Activated T-helper 17 cell treated with anti-CD3 and anti-CD28 coated beads, Interleukin-2, amount 50 U/mL, for 72 hours (primary cell): ENCODE data around the gene SNTG2. TPM values are rescaled to one million over a fixed set of nuclear protein-coding genes. Genes with fewer than 3 reads are reported as not detected.
A peak's percentile ranks its signal among the peaks of the same experiment; 100 is the strongest.
"Not testable (repeated sequence)": the region's sequence is repeated elsewhere in the genome, so short reads cannot be mapped to it uniquely, and the experiment has no call there.

Experiments
- ATAC-seq: fragments of 150-1000 bp; cut with Tn5 transposase; replicated peaks from 2 replicates; pipeline ENCODE4 v1.10.0; 2021; ENCODE audit warnings: mild to moderate bottlenecking, moderate library complexity
- H3K27ac Mint-ChIP-seq: one replicate; pipeline ENCODE4 v1.8.0; 2022; ENCODE audit warnings: mixed read lengths
- H3K27me3 Mint-ChIP-seq: one replicate; pipeline ENCODE4 v1.8.0; 2022; ENCODE audit warnings: mixed read lengths
- H3K36me3 Mint-ChIP-seq: one replicate; pipeline ENCODE4 v1.8.0; 2022; ENCODE audit warnings: low read depth, mild to moderate bottlenecking, mixed read lengths
- H3K4me1 Mint-ChIP-seq: one replicate; pipeline ENCODE4 v1.8.0; 2022; ENCODE audit warnings: mixed read lengths
- H3K4me3 Mint-ChIP-seq: one replicate; pipeline ENCODE4 v1.8.0; 2022; ENCODE audit warnings: mild to moderate bottlenecking, mixed read lengths
- H3K9me3 Mint-ChIP-seq: one replicate; pipeline ENCODE4 v1.8.0; 2022; ENCODE audit warnings: mixed read lengths
- total RNA-seq, 2 donors: library from RNA; stranded (reverse); gene quantifications; one replicate each; pipeline ENCODE4 v1.2.3, GENCODE V29; 2022

Gene SNTG2
- under 1 TPM; 0.17 to 0.50 TPM for total RNA-seq

GRCh38 chr2:950080-950966 is at the start of gene SNTG2:
TSS of gene SNTG2 (plus strand) at chr2:950849. CDS start at chr2:950997, 148 bp downstream.
- no peaks in the 10 kb centered on the region for H3K9me3 Mint-ChIP-seq
- peaks cover 5% of the 10 kb centered on the region for H3K36me3 Mint-ChIP-seq
- H3K4me3 Mint-ChIP-seq: peak within 1 kb of the TSS; percentile 72
- peak; percentile 67 for ATAC-seq
- H3K27ac Mint-ChIP-seq: no peak within 1 kb of the TSS
- peaks cover 18% of the 10 kb centered on the region for H3K27me3 Mint-ChIP-seq
- H3K4me1 Mint-ChIP-seq: peaks cover 17% of the 10 kb centered on the region

GRCh38 chr2:902584-902983 is 48.1 kb upstream of the SNTG2 start:
- Mint-ChIP-seq H3K36me3 (no peaks in the 10 kb centered on the region), H3K9me3 (no peaks in the 10 kb centered on the region), H3K4me1 (no peaks in the 10 kb centered on the region), H3K4me3 (no peak overlapping the region), H3K27me3 (no peaks in the 10 kb centered on the region), H3K27ac (no peak overlapping the region)
- no peak for ATAC-seq

GRCh38 chr2:903223-903900 is 47.3 kb upstream of the SNTG2 start:
- ATAC-seq: no peak
- no peaks in the 10 kb centered on the region for H3K27me3 Mint-ChIP-seq
- no peaks in the 10 kb centered on the region for H3K4me1 Mint-ChIP-seq
- no peak overlapping the region for H3K4me3 Mint-ChIP-seq
- H3K27ac Mint-ChIP-seq: no peak overlapping the region
- no peaks in the 10 kb centered on the region for H3K36me3 Mint-ChIP-seq
- no peaks in the 10 kb centered on the region for H3K9me3 Mint-ChIP-seq

GRCh38 chr2:904246-905024 is 46.2 kb upstream of the SNTG2 start:
- no peak for ATAC-seq
- H3K9me3 Mint-ChIP-seq: no peaks in the 10 kb centered on the region
- H3K36me3 Mint-ChIP-seq: no peaks in the 10 kb centered on the region
- H3K27me3 Mint-ChIP-seq: no peaks in the 10 kb centered on the region
- no peak overlapping the region for H3K4me3 Mint-ChIP-seq
- no peak overlapping the region for H3K27ac Mint-ChIP-seq
- H3K4me1 Mint-ChIP-seq: no peaks in the 10 kb centered on the region

- ATAC-seq: no peak
- no peaks in the 10 kb centered on the region for H3K36me3 Mint-ChIP-seq
- no peaks in the 10 kb centered on the region for H3K9me3 Mint-ChIP-seq
- no peaks in the 10 kb centered on the region for H3K4me1 Mint-ChIP-seq
- no peak overlapping the region for H3K4me3 Mint-ChIP-seq
- no peaks in the 10 kb centered on the region for H3K27me3 Mint-ChIP-seq
- H3K27ac Mint-ChIP-seq: no peak overlapping the region
Observed at GRCh38 chr2:905091-905832, 45.4 kb upstream of the SNTG2 start.

- no peaks in the 10 kb centered on the region for H3K9me3 Mint-ChIP-seq
- no peak for ATAC-seq
- H3K36me3 Mint-ChIP-seq: no peaks in the 10 kb centered on the region
- H3K27me3 Mint-ChIP-seq: no peaks in the 10 kb centered on the region
- no peak overlapping the region for H3K4me3 Mint-ChIP-seq
- no peak overlapping the region for H3K27ac Mint-ChIP-seq
- H3K4me1 Mint-ChIP-seq: no peaks in the 10 kb centered on the region
Observed at GRCh38 chr2:905833-906140, 44.9 kb upstream of the SNTG2 start.

GRCh38 chr2:907706-908105 is 42.9 kb upstream of the SNTG2 start:
- no peaks in the 10 kb centered on the region for H3K36me3 Mint-ChIP-seq
- ATAC-seq: no peak
- H3K9me3 Mint-ChIP-seq: no peaks in the 10 kb centered on the region
- no peaks in the 10 kb centered on the region for H3K27me3 Mint-ChIP-seq
- no peak overlapping the region for H3K27ac Mint-ChIP-seq
- H3K4me1 Mint-ChIP-seq: no peaks in the 10 kb centered on the region
- no peak overlapping the region for H3K4me3 Mint-ChIP-seq

- Mint-ChIP-seq H3K4me3 (no peak overlapping the region), H3K4me1 (no peaks in the 10 kb centered on the region), H3K9me3 (no peaks in the 10 kb centered on the region), H3K36me3 (no peaks in the 10 kb centered on the region), H3K27ac (no peak overlapping the region), H3K27me3 (no peaks in the 10 kb centered on the region)
- no peak for ATAC-seq
Observed at GRCh38 chr2:908568-908967, 42.1 kb upstream of the SNTG2 start.

- ATAC-seq, H3K27me3 Mint-ChIP-seq, H3K4me3 Mint-ChIP-seq, H3K36me3 Mint-ChIP-seq, H3K9me3 Mint-ChIP-seq, H3K4me1 Mint-ChIP-seq, H3K27ac Mint-ChIP-seq: not testable (repeated sequence)
Observed at GRCh38 chr2:909764-910379, 40.8 kb upstream of the SNTG2 start.

- H3K27me3 Mint-ChIP-seq: no peaks in the 10 kb centered on the region
- ATAC-seq: no peak
Observed at GRCh38 chr2:910698-911097, 40.0 kb upstream of the SNTG2 start.

GRCh38 chr2:915979-916378 is 34.7 kb upstream of the SNTG2 start:
- Mint-ChIP-seq H3K36me3 (no peaks in the 10 kb centered on the region), H3K27ac (no peak overlapping the region), H3K4me3 (no peak overlapping the region), H3K9me3 (no peaks in the 10 kb centered on the region), H3K27me3 (no peaks in the 10 kb centered on the region), H3K4me1 (no peaks in the 10 kb centered on the region)
- ATAC-seq: no peak

More at GRCh38 chr2:910698-911097, 40.0 kb upstream of the SNTG2 start:
- H3K36me3 Mint-ChIP-seq: no peaks in the 10 kb centered on the region
- no peak overlapping the region for H3K4me3 Mint-ChIP-seq
- no peaks in the 10 kb centered on the region for H3K9me3 Mint-ChIP-seq
- H3K27ac Mint-ChIP-seq: no peak overlapping the region
- H3K4me1 Mint-ChIP-seq: no peaks in the 10 kb centered on the region

- no peaks in the 10 kb centered on the region for H3K36me3 Mint-ChIP-seq
- H3K27ac Mint-ChIP-seq: no peak overlapping the region
- H3K4me1 Mint-ChIP-seq: no peaks in the 10 kb centered on the region
- ATAC-seq: no peak
- no peaks in the 10 kb centered on the region for H3K9me3 Mint-ChIP-seq
- no peaks in the 10 kb centered on the region for H3K27me3 Mint-ChIP-seq
- no peak overlapping the region for H3K4me3 Mint-ChIP-seq
Observed at GRCh38 chr2:916935-917334, 33.7 kb upstream of the SNTG2 start.

GRCh38 chr2:919672-920071 is 31.0 kb upstream of the SNTG2 start:
- Mint-ChIP-seq H3K4me3 (no peak overlapping the region), H3K36me3 (no peaks in the 10 kb centered on the region), H3K9me3 (no peaks in the 10 kb centered on the region), H3K27ac (no peak overlapping the region), H3K27me3 (peaks cover 7% of the 10 kb centered on the region), H3K4me1 (no peaks in the 10 kb centered on the region)
- no peak for ATAC-seq

GRCh38 chr2:920573-920972 is 30.1 kb upstream of the SNTG2 start:
- H3K4me1 Mint-ChIP-seq: no peaks in the 10 kb centered on the region
- H3K9me3 Mint-ChIP-seq: no peaks in the 10 kb centered on the region
- no peak for ATAC-seq
- H3K27me3 Mint-ChIP-seq: peaks cover 14% of the 10 kb centered on the region
- no peaks in the 10 kb centered on the region for H3K36me3 Mint-ChIP-seq
- H3K4me3 Mint-ChIP-seq: no peak overlapping the region
- H3K27ac Mint-ChIP-seq: no peak overlapping the region
